IPS-NIHi7 (cell line): Measurements from ENCODE around the gene APBB2.
"Not testable (repeated sequence)": the region's sequence is repeated elsewhere in the genome, so short reads cannot be mapped to it uniquely, and the experiment has no call there.

Source experiments
- DNase-seq: peaks from one replicate; pipeline ENCODE4 v3.0.0; 2012; ENCODE audit warnings: mixed read lengths; ENCODE audit errors: extremely low spot score

APBB2 gene

DNA sequence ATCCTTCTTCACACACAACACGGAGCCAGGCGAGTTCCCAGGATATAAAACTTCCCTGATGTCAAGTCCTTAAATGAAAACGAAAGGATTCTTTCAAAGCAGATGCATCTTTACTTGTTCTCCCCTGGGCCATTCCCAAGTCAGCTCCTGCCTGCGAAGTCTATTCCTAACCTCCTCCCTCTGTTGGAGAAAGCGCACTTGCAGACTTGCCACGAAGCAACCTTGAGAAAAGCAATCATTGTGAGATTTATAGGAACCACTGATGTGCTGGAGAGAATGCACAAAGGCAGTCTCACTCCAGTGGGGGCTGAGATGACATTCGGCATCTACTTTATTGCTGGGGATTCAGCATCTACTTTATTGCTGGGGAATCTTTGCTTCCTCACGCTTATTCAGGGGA lies 308.9 kb downstream of the APBB2 start:
- no peak for DNase-seq

DNA sequence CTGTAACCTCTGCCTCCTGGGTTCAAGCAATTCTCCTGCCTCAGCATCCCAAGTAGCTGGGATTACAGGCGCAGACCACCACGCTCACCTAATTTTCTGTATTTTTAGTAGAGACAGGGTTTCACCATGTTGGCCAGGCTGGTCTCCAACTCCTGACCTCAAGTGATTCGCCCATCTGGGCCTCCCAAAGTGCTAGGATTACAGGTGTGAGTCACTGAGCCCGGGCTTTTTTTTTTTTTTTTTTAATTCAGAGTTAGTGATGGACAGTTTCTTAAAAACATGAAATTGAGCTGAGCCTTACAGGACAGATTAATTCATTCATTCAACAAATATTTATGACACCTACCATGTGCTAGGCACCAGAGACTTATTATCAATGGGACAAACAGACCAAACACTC lies 313.8 kb downstream of the APBB2 start:
- DNase-seq, result not testable (repeated sequence)

DNA sequence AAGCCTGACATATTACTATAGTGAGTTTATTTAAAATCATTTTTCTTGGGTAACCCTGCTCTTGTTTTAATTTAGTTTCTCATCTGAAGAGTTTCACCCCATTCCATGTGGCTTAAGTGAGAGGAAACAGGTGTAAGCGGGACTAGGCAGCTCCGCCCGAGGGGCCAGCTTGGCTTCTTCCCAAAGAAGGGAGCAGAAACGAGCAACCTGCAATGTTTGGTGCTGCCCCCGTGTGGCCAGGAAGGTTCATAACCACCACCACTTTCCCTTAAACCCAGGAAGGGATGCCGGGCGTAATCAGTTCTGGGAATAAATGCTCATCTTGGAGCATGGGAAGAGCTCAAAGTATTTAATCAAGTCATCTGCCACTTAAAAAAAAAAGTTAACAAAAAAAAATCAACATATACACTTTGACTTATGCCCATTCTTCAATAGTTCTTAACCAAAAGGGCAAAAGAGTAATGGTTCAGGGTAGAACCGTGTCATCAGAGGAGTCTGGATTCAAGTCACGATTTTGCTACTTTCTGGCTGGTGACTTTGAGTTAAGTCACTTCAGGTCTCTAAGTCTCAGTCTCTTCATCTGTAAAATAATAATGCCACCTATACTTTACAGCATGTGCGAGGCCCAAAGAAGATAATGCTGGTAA lies 316.7 kb downstream of the APBB2 start:
- peak; percentile 94 for DNase-seq

DNA sequence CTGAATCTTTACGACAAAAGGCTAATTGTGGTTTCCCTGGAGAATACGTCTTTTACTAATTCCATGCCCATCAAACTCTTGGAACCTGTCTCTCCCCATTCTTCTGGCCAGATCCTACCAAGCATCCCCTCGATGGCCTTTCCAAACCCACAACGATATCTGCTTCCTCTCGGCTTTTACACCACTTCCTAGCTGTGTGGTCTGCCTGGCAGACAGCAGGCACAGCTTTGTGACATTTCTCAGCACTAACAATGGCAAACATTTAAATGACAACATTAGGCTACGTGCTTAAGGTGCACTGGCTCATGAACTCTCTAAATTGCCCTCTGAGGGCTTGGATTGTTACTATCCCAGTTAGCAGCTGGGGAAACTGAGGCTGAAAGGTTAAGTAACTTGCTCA lies 323.6 kb downstream of the APBB2 start:
- no peak for DNase-seq

DNA sequence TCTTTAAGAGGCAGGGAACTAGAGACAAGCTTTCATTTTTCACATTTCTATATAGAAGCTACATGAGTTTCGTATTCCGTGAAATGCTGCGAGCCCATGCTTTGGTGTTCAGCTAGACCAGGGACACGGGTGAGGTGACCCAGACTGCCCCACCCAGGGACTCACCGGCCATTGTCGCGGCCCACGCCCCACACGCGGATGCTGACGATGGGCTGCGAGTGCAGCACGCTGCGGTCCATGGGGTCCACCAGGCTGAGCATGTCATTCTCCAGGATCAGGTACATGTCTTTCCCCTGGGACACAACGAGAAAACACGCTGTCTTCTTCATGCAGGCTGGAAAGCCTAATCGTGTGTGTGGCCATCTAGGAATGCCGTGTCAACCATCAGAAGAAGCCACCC lies 324.1 kb downstream of the APBB2 start:
- no peak for DNase-seq

DNA sequence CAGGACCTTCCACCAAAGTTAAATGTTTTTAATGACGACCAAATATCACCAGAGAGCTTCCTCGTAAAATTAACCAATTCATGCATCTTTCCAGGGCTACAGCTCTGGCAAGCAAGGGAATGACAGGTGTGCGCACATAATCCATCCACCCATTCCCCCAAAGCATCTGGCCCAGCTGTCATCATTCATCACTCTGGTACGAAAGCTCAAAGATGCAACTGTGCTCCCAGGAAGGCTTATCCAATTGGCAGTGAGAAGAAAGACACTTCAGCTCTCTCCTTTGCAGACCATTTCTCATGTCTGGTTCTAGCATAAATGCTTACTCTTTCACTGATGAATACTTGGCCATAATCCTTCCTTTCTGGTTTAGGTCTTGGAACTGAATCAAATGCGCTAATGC lies 325.4 kb downstream of the APBB2 start:
- no peak for DNase-seq

DNA sequence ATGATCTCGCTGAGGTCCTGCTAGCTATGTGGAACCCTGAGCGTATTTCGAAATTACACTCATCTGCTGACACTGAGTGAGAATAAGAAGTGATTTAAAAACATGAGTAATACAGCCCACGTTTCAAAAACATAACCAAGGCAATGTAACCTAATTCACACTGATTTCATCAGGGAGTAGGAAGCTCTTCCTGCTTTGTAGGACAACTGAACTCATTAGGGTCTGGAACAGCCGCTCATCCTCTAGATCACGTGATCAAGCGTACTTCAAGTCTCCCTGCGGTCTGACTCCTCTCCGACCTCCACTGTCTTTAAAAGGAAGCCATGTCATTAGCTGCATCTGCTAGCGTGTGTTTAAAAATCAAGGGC lies 326.6 kb downstream of the APBB2 start:
- DNase-seq, result no peak

DNA sequence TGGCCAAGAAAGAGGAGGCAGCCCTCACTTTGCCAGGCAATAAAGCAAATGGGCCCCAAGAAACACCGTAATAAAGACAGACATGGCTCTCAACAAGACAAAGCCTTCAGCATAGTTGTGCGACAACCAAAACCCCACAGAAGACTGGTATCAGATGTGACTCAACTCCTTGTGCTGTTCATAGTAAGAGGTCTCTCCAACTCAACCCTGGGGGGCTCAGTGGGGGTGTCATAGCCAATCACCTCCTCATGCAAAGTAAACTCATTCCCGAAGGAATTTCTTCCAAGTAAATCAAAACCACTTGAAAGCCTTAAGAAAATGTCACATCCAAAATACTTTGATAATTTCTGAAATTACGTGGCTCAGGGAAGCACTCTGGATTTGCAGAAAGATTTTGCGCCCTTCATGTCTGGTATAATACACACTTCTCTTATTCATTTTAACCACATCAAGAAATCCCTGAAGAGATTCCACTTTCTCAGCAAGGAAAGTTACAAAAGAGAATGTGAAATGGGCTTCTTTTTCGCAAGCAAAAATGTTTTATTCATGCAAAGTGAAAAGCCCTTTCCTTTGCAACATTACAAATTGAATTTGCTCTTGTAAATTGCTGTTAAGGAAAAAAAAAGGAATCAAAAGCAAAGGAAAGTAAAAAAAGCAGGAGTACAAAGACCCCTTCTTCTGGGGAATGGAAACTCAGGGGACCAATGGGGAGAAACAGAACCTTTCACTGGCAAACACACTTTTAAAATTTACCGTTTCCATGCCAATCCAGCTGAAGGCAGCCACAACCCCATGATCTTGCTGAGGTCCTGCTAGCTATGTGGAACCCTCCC lies 327.2 kb downstream of the APBB2 start:
- DNase-seq, result no peak

DNA sequence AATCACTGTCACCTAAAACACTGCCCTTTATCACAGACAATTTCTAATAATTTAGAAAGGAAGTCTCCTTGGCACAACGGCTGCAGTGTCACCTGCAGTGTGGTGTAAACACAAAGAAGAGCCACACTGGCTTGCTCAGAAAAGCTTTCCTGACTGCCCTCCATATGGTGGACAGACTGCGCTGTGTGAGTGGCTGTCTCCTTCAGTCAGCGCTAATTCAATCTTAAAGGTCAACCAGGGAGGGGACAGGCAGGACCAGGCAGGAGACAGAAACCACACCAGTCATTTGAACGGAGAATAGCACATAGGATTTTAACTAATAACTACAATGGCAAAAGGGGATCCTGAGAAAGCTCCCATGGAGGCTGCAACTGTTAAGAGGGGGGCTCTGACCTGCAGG lies 332.5 kb downstream of the APBB2 start:
- DNase-seq, result no peak

DNA sequence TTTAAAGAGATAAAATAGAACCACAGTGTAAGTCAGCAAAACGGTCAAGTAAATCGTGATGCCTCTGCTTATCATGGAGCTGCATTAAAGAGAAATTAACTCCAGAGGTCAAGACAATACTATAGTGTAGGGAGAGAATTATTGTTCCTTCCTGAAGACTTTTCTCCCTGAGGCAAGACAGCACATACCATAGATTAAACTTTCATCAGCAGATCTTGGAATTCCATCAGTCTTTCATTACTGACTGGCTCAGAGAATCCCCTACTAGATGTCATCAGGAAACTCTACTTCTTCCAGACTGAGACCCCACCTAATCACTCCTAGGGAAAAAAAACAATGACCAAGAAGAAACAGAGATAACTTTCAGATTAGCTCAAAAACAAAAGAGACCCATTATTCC lies 333.2 kb downstream of the APBB2 start:
- DNase-seq, result no peak

DNA sequence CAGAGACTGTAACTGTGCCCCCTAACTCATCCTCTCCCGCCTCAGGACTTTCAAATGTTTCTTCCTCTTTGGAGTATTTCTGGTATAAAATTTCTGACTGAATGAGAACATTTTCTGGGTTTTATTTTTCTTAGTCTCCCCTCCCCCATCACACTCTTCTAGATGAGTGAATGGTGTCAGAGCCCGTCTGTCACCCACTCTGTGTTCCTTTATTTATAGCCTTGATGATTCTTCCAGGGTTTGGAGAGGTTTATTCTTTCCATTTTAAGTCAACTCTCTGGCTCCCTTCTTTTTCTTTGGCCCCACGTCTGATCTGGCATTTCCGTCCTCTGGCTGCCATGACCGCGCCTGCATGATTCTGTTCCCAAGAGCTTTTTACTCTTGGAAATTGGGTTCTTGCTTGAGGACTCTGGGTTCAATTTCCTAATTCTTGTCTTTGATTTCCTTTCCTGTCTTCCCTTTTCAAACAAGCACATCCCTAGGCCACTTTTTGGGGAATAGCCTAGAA lies 335.7 kb downstream of the APBB2 start:
- no peak for DNase-seq

DNA sequence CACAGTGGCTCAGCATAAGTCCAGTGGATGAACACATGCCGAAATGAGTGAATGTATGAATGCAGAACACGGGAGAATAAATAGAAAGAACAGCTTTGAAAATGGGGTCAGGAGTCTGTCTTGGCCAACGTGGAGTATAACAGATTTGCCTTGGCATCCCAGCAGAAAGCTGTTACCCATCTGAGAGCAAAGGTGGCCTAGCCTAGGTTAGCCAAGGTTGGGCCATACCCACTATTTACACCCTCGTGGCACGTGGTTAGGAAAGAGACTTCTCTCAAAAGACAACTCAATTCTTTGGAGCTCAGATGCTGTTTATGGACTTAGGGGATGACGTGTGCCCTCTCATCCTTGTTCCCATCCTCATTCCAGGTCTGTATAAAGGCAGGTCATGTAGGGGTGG lies 337.3 kb downstream of the APBB2 start:
- DNase-seq, result no peak

DNA sequence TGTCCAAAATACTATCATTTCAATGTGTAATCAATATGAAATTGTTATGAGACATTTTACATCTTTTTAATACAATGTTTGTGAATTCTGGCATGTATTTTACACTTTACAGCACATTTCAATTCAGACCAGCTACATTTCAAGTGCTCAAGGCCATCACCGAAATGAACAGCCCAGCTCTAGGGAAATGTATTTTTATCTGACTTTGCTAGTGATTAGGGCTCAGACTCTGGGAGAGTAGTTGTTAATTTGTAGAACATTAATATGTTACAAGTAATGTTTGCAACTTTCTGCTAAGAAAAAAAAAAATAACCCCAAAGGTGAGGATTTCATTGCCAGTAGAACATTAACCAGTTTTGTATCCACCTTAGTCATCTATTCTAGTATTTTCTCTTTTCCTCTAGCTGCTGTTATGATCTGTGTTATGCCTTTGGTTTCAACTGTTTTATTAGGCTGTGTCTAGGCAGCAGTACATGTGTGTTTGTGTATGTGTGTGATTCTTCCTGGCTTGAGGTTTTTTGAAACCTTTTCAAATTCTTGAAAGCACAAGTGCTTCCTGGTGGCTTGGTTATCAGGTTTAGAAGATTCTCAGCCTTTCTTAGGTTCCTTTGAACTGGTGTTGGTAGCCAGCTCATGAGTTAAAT lies 338.7 kb downstream of the APBB2 start:
- DNase-seq, result no peak

DNA sequence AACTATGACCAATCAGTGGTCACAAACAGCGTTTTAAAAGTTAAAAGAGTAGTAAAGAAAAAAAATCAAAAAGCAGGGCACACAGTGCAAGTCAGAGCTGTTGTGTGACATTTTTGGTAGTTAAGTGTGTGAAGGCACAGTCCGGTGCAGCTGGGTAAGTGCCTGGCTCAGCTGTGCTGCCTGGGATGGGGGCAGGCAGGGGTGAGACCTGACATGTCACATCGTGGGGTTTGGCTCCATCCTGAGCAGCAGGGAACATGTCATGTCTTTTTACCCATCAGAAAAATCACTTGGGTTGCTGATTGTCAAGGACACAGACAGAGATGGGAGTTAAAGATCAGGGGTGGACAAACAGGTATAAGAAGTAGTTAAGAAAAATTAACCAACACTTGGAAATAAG lies 339.4 kb downstream of the APBB2 start:
- DNase-seq, result peak; percentile 21

DNA sequence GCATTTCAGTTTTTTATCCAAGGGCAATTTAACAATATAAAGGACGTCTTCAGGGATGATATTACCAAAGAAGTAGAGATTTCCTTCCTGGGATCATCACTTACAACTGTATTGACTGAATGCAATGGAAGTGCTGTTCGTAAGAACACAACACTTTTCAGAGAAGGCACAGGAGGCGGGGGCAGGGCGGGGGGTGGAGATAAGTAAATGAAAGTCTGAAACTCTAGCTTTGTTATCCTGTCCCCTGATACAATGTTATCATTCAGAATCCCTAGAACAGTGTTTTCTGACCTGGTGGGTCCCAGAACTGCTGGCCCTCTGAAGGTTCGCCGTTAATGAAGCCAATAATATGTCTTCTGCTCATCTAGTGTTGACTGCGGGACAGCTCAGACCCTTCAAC lies 340.0 kb downstream of the APBB2 start:
- peak; percentile 32 for DNase-seq

DNA sequence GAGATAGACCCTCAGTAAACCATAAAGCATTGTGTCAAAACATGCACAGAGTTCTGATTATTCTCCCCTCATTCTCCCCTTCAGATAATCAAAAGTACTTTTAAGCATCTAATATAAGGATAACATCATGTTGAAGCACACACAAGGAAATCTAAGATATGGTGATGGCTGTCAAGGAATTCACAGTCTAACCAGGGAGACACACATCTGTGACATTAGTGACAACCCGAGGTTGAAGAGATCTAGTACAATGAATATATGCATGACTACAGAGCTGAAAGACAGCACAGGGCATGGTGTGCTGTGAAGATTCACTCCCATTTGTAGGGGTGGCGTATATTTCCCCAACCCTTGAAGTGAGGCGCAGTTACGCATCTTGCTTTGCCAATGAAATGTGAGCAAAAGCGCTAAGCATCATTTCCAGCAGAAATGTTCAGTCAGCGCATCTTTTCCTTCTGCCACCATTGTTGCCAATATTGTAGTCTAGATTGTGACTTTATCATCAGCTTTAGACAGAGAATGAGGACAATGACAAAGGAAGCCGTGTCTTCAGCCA lies 342.6 kb downstream of the APBB2 start:
- no peak for DNase-seq

DNA sequence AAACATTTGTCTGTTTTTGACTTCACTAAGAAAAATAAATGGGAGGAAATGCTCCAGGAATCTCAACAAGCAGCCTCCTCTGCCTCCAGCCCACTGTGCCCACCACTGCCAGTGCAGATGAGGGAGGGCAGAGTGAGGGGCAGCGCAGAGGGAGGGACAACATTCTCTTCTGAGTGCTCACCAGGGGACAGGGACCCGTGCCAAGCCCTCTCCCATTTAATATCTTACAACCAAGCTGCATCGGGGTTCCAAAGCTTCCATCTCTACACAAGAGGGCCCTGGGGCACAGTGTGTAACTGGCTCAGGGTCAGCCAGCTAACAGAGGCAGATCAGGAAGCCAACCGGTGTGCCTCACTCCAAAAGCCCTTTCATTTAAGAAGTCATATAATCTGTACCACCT lies 344.2 kb downstream of the APBB2 start:
- no peak for DNase-seq

DNA sequence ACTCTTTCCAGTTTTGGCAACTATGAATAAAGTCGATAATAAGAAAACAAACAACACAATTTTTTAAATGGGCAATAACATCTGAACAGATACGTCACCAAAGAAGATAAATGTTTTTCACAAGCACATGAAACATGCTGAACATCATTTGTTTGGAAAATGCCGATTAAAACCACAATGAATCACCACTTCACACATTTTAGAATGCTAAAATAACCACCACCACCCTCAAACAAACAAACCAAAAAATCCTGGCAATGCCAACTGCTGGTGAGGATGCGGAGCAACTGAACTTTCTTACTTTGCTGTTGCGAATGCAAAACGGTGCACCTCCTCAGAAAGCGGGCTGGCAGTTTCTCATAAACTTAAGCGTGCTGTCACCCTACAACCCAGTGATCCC lies 348.6 kb downstream of the APBB2 start:
- no peak for DNase-seq

DNA sequence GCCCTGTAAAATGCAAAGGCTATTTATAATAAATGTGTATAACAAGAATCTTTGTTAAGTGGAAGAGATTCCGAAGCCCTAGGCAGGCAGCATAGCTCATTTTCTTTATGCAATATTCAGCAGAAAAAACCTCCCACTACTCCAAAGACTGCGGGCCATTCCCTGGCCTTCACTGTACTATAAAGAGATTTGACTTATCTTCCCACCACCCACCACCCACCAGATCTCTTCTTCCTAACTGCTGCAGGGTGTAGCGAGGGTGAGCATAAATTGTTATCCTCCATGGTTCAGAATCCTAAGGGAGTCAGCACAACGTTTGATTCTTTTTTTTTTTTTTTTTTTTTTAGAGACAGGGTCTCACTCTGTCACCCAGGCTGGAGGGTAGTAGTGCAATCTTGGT lies 349.8 kb downstream of the APBB2 start:
- DNase-seq, result no peak

DNA sequence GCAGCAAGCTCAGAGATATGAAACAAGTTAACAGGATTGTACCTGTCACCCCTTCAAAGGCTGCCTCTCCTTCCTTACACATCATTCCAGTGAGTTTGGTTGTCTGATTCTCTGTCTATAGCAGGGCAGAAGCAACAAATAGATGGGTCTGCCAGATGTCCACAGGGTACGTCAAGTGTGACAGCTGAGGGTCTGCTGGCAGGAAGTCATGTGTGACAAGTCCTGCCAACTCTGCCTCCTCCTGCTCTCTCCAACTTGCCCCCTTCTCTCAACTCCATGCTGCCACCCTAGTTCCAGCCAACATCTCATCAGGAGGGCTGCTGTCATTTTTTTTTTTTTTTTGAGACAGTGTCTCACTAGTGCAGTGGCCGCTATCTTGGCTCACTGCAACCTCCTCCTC lies 355.4 kb downstream of the APBB2 start:
- DNase-seq, result no peak

DNA sequence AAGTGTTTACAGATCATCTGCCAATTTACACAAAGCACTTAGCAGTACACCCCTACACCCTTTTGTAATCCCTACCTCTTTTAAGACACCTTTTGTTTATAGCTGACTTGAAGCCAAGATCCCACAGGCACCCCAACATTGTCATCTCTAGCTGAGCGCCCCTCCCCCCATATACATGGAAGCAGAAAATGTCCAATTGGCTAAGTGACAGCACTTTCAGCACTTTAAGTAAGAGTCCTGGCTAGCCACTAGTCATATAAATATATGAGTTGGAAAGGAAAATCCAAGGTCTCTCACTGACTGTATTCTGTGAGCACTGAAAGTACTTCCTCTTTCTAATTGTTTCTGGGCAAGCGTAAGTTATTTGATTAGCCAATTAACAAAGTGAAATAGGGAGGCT lies 356.4 kb downstream of the APBB2 start:
- no peak for DNase-seq

DNA sequence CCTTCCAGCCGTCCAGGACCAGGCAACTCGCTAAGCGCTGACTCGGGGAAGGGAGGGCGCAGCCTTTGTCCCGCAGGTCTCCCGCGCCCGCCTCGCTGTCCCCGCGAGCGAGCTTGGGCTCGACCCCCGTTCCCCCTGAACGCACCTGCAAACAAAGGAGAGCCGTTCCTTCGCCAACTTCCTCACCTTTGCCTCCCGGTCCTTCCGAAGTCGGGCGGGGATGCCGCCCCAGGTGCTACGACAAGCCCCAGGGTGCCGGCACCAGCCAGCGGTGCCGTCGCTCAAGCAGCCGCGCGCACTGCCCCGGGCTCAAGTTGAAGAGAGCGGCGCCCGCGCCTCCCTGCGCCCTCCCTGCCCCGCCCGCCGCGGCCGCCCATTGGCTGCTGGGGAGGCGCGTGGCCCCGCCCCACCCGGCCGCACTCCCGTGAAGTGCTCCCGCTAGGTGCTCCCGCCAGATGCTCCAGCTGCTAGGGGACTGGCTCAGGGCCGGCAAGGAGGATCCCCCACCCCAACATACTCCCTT lies 357.4 kb downstream of the APBB2 start:
- DNase-seq, result peak; percentile 97
